Glutamatergic neuron (in vitro differentiated cells): ENCODE measurements around the gene COLEC12. TPM values are rescaled to one million over a fixed set of nuclear protein-coding genes. Genes with fewer than 3 reads are reported as not detected.

Experiments
- DNase-seq: peaks from one replicate; pipeline ENCODE4 v3.0.0; 2022
- H3K27ac Mint-ChIP-seq: one replicate; pipeline ENCODE4 v1.8.0; 2020; ENCODE audit warnings: mild to moderate bottlenecking, mixed read lengths, inconsistent platforms; ENCODE audit not compliant: unreplicated experiment
- H3K27me3 Mint-ChIP-seq: one replicate; pipeline ENCODE4 v1.8.0; 2020; ENCODE audit warnings: mild to moderate bottlenecking, moderate library complexity, mixed read lengths, inconsistent platforms; ENCODE audit not compliant: unreplicated experiment
- H3K36me3 Mint-ChIP-seq: one replicate; pipeline ENCODE4 v1.8.0; 2020; ENCODE audit warnings: mild to moderate bottlenecking, mixed read lengths, inconsistent platforms; ENCODE audit not compliant: unreplicated experiment
- H3K4me1 Mint-ChIP-seq: one replicate; pipeline ENCODE4 v1.8.0; 2020; ENCODE audit warnings: mild to moderate bottlenecking, low read depth, mixed read lengths, inconsistent platforms; ENCODE audit not compliant: unreplicated experiment
- H3K4me3 Mint-ChIP-seq: one replicate; pipeline ENCODE4 v1.8.0; 2020; ENCODE audit warnings: mild to moderate bottlenecking, mixed read lengths, inconsistent platforms; ENCODE audit not compliant: unreplicated experiment
- H3K9me3 Mint-ChIP-seq: one replicate; pipeline ENCODE4 v1.8.0; 2020; ENCODE audit warnings: mild to moderate bottlenecking, moderate library complexity, mixed read lengths, inconsistent platforms; ENCODE audit not compliant: unreplicated experiment
- CTCF ChIP-seq: fragments of 200-600 bp; sonication (generic); IDR thresholded peaks from one replicate; pipeline ENCODE4 v1.5.0; 2021; ENCODE audit not compliant: partially characterized antibody, unreplicated experiment
- total RNA-seq: library from RNA; stranded (reverse); fragmentation: NEBNext Ultra II Directional; extraction: Animal tissue kit (Norgen Biotek cat#: 25700); gene quantifications from one replicate; pipeline ENCODE4 v1.2.1, GENCODE V29; 2021; ENCODE audit not compliant: unreplicated experiment

Gene COLEC12
- total RNA-seq, 1 donor from 2014 or later: 0.20 TPM

- H3K27me3 Mint-ChIP-seq: no peaks in the 10 kb centered on the region
- H3K4me1 Mint-ChIP-seq: peaks cover 7% of the 10 kb centered on the region
- DNase-seq: no peak
- TF ChIP-seq CTCF: no peak
- H3K4me3 Mint-ChIP-seq: no peak overlapping the region
- H3K36me3 Mint-ChIP-seq: no peaks in the 10 kb centered on the region
- H3K9me3 Mint-ChIP-seq: no peaks in the 10 kb centered on the region
- H3K27ac Mint-ChIP-seq: no peak overlapping the region
Observed at GRCh38 chr18:374721-375168, 125.8 kb downstream of the COLEC12 start.

GRCh38 chr18:373780-374179 lies 126.7 kb downstream of the COLEC12 start:
- peaks cover 4% of the 10 kb centered on the region for H3K4me1 Mint-ChIP-seq
- no peaks in the 10 kb centered on the region for H3K27me3 Mint-ChIP-seq
- no peaks in the 10 kb centered on the region for H3K9me3 Mint-ChIP-seq
- no peaks in the 10 kb centered on the region for H3K36me3 Mint-ChIP-seq
- no peak for DNase-seq
- TF ChIP-seq CTCF: no peak
- no peak overlapping the region for H3K27ac Mint-ChIP-seq
- no peak overlapping the region for H3K4me3 Mint-ChIP-seq

- no peaks in the 10 kb centered on the region for H3K27me3 Mint-ChIP-seq
- no peak overlapping the region for H3K27ac Mint-ChIP-seq
Observed at GRCh38 chr18:371609-371982, 128.9 kb downstream of the COLEC12 start.

DNA sequence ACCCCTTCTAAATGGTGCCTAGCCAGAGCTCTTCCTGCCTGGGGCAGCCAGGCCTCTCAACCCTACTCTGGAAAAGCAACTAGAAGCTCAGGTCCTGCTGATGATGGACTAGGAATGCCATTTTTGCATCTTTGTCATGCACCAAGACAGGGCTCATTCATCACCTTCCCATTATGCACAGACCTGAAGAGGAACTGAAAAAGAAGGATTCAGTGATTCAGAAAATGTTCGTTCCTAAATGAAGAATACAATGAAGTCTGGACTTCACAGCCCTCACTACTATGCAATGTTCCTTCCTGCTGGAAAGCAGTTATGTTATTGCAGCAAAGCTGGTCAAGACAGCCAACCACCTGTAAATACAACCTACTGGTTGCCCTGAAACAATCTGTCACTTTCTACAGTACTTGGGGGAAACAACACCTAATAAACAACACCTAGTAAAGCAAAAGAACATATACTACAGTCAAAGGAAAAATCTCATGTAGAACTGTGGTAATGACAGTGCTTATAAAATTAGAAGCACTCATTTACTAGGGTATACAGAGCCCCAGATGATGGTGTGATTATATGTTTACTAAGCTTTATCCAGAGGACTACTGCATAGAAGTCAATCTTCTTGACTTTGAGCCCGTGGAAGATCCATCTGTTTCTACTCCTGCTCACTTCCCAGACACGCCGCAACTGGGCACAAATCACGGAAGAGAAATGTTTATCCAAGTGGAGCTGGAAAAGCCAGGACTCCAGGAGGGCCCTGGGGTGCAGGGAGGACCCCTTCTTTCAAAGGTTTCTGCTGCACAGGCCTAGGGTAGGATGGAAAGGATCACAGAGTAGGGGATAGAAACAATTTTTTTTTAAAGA lies 129.5 kb downstream of the COLEC12 start:
- Mint-ChIP-seq H3K27me3 (peaks cover 1% of the 10 kb centered on the region), H3K9me3 (no peaks in the 10 kb centered on the region), H3K4me1 (peaks cover 3% of the 10 kb centered on the region), H3K4me3 (no peak overlapping the region), H3K36me3 (no peaks in the 10 kb centered on the region), H3K27ac (no peak overlapping the region)
- no peak for DNase-seq
- TF ChIP-seq CTCF: no peak

More at GRCh38 chr18:371609-371982, 128.9 kb downstream of the COLEC12 start:
- no peak for TF ChIP-seq CTCF
- Mint-ChIP-seq H3K36me3 (no peaks in the 10 kb centered on the region), H3K9me3 (no peaks in the 10 kb centered on the region), H3K4me3 (no peak overlapping the region), H3K4me1 (no peaks in the 10 kb centered on the region)
- no peak for DNase-seq

DNA sequence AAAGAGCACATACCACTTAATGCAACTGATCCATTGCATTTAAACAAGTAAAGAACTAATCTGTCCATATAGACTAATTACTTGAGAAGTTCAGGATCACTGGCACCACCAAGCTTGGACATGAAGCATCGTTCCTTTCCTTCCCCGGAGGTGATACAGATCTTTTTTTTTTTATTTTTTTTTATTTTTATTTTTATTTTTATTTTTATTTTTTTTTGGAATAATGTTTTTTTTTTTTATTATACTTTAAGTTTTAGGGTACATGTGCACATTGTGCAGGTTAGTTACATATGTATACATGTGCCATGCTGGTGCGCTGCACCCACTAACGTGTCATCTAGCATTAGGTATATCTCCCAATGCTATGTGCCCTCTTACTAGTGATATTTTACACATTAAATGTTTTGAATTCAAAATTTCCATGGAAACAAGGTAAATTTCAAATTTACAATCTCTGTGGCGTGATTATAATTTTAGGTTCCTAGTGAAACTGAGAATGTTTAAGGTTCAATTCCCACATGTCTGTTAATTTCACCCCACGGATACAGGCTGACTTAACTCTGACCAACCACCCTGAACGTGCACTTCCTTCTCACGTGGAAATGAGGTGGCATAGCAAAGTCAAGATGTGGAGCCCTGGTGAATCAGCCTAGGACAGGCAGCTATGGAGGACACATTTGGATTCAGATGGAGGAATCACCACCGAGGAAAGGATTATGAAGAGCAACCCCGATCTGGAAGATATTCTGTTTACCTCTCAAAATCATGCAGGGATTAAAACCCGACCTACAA lies 131.1 kb downstream of the COLEC12 start:
- no peak overlapping the region for H3K4me3 Mint-ChIP-seq
- H3K9me3 Mint-ChIP-seq: no peaks in the 10 kb centered on the region
- peaks cover 3% of the 10 kb centered on the region for H3K4me1 Mint-ChIP-seq
- no peak for DNase-seq
- no peak for TF ChIP-seq CTCF
- H3K27ac Mint-ChIP-seq: no peak overlapping the region
- H3K36me3 Mint-ChIP-seq: no peaks in the 10 kb centered on the region
- H3K27me3 Mint-ChIP-seq: peaks cover 3% of the 10 kb centered on the region
